ENCODE measurements around the gene CUEDC1. TPM values are rescaled to one million over a fixed set of nuclear protein-coding genes. Genes with fewer than 3 reads are reported as not detected.

The CUEDC1 gene
- total and polyA plus RNA-seq, 2 donors (not counting 1 experiment from before 2014, with no cell fraction given), result 0.57 TPM; not detected in 1

GRCh38 chr17:57856792-57857620, 98.2 kb downstream of the CUEDC1 start:
- DNase-seq, result no peak
- no peak overlapping the region for H3K27ac Mint-ChIP-seq
- CTCF ChIA-PET, result interaction anchor here (0.6 to 18.1 kb wide), 14 partner anchors 7 to 339 kb away, joined by 3 to 468 read pairs (median 4); partner anchors contain the start of genes MRPS23, SRSF1 and VEZF1

More at GRCh38 chr17:57856792-57857620, 98.2 kb downstream of the CUEDC1 start:
- no peaks in the 10 kb centered on the region for H3K79me2 ChIP-seq (ENCODE audit: control insufficient read depth, insufficient read depth, low read length)
- H3K9me3 ChIP-seq (ENCODE audit: control extremely low read depth in 1 of 3, control insufficient read depth in 2 of 3, insufficient read depth in 1 of 3, low read length in 2 of 3), result peaks cover 0 to under 1% (median 0%) of the 10 kb centered on the region in 3 donors
- no peak overlapping the region for H2AFZ ChIP-seq (ENCODE audit: insufficient read depth, low read depth, low read length, poor library complexity, severe bottlenecking)
- no peak overlapping the region for H3K9ac ChIP-seq (ENCODE audit: low read length)
- peaks cover 20% of the 10 kb centered on the region for H3K27me3 Mint-ChIP-seq
- POLR2A ChIA-PET, result interaction anchor here (1.3 kb wide), 1 partner anchor 141 kb away, joined by 3 read pairs; no protein-coding TSS in a partner anchor
- H4K20me1 ChIP-seq (ENCODE audit: control insufficient read depth, insufficient read depth, low read length, poor library complexity, severe bottlenecking), result no peaks in the 10 kb centered on the region
- no peak overlapping the region for H3K4me3 Mint-ChIP-seq
- TF ChIP-seq EZH2 (IDR thresholded peaks at IDR 0.05; ENCODE audit: borderline replicate concordance, insufficient read depth, low read depth, low read length, poor library complexity, severe bottlenecking), result no peak
- TF ChIP-seq, protein P1, sequence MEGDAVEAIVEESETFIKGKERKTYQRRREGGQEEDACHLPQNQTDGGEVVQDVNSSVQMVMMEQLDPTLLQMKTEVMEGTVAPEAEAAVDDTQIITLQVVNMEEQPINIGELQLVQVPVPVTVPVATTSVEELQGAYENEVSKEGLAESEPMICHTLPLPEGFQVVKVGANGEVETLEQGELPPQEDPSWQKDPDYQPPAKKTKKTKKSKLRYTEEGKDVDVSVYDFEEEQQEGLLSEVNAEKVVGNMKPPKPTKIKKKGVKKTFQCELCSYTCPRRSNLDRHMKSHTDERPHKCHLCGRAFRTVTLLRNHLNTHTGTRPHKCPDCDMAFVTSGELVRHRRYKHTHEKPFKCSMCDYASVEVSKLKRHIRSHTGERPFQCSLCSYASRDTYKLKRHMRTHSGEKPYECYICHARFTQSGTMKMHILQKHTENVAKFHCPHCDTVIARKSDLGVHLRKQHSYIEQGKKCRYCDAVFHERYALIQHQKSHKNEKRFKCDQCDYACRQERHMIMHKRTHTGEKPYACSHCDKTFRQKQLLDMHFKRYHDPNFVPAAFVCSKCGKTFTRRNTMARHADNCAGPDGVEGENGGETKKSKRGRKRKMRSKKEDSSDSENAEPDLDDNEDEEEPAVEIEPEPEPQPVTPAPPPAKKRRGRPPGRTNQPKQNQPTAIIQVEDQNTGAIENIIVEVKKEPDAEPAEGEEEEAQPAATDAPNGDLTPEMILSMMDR (IDR thresholded peaks at IDR 0.05), result no peak
- H3K4me3 ChIP-seq (ENCODE audit: control extremely low read depth in 1 of 5, extremely low read depth in 1 of 5, insufficient read depth in 1 of 5, low read depth in 2 of 5, low read length in 4 of 5), result no peak overlapping the region
- no peaks in the 10 kb centered on the region for H3K36me3 ChIP-seq (replicated peaks in 1 of 2; ENCODE audit: control extremely low read depth in 1 of 2, control insufficient read depth in 1 of 2, extremely low read depth in 1 of 2, insufficient read depth in 2 of 2, low read length in 1 of 2)
- no peaks in the 10 kb centered on the region for H3K9me3 Mint-ChIP-seq (ENCODE audit: insufficient read depth)
- no peak overlapping the region for H3K4me2 ChIP-seq (replicated peaks; ENCODE audit: low read depth, low read length, poor library complexity, severe bottlenecking)
- no peak for ATAC-seq (ENCODE audit: low read depth)
- H3K27me3 ChIP-seq (replicated peaks in 1 of 4; ENCODE audit: control extremely low read depth in 1 of 4, control insufficient read depth in 3 of 4, insufficient read depth in 4 of 4, low read length in 3 of 4), result peaks cover 0 to 41% (median 12%) of the 10 kb centered on the region in 4 experiments
- intact Hi-C loops (cut with micrococcal nuclease), result loop anchor here (10.0 kb wide), 2 partner anchors 358 to 658 kb away; partner anchors contain the start of genes MKS1 and MTMR4
- no peak overlapping the region for H3K27ac ChIP-seq (ENCODE audit: low read length in 2 of 2)
- H3K4me1 Mint-ChIP-seq, result peaks cover 12% of the 10 kb centered on the region
- H3K4me1 ChIP-seq (ENCODE audit: control insufficient read depth in 2 of 2, insufficient read depth in 2 of 2, low read length in 2 of 2), result peaks cover 16 to 17% of the 10 kb centered on the region in 2 donors
- WGBS (ENCODE audit: insufficient coverage), result 92% methylated on average over 9 of the region's 10 CpGs

All from B cell (primary cell).